ENCODE results near the gene SLC6A1. TPM values are rescaled to one million over a fixed set of nuclear protein-coding genes. Genes with fewer than 3 reads are reported as not detected.

SLC6A1 gene
- total RNA-seq, 2 experiments from 2014 or later, result not detected

- no peaks in the 10 kb centered on the region for H4K20me1 ChIP-seq (ENCODE audit: insufficient read depth, low read length)
- H3K9me2 ChIP-seq (ENCODE audit: insufficient read depth, low read length), result no peaks in the 10 kb centered on the region
- H3K4me2 ChIP-seq (ENCODE audit: low read length), result no peak overlapping the region
- TF ChIP-seq CTCF (conservative IDR thresholded peaks at IDR 0.05; ENCODE audit: low read length) (peak; percentile 87), EZH2phosphoT487 (IDR thresholded peaks at IDR 0.05; ENCODE audit: borderline replicate concordance, low read depth, low read length) (no peak)
- intact Hi-C loops (cut with micrococcal nuclease; ENCODE audit: unreplicated experiment), result loop anchor here (5.0 kb wide), 1 partner anchor 226 kb away; no protein-coding TSS in a partner anchor
- no peak overlapping the region for H3K4me3 ChIP-seq (ENCODE audit: low read depth, low read length, poor library complexity, severe bottlenecking)
- no peaks in the 10 kb centered on the region for H3K36me3 ChIP-seq (ENCODE audit: insufficient read depth, low read length)
- no peak overlapping the region for H3K27ac ChIP-seq (ENCODE audit: low read depth, low read length, poor library complexity, severe bottlenecking)
- no peaks in the 10 kb centered on the region for H3K4me1 ChIP-seq (ENCODE audit: insufficient read depth, low read length, poor library complexity, severe bottlenecking)
- CTCF ChIA-PET (ENCODE audit: unreplicated experiment), result no interaction called here
- peak; percentile 12 for DNase-seq (ENCODE audit: low spot score)
- H3K79me2 ChIP-seq (ENCODE audit: insufficient read depth, low read depth, low read length), result no peaks in the 10 kb centered on the region
- POLR2A ChIA-PET, result interaction anchor here (0.7 kb wide), 1 partner anchor 225 kb away, joined by 3 read pairs; no protein-coding TSS in a partner anchor
- H2AFZ ChIP-seq (ENCODE audit: low read length), result no peak overlapping the region
- BruUV-seq (replicated peaks), result no TSS peak
- no peaks in the 10 kb centered on the region for H3K9me3 ChIP-seq (ENCODE audit: low read length)
Measured at GRCh38 chr3:10983219-10983916, 9.2 kb upstream of the SLC6A1 start.

- Histone ChIP-seq H3K9me2 (ENCODE audit: insufficient read depth, low read length) (no peaks in the 10 kb centered on the region), H3K36me3 (ENCODE audit: insufficient read depth, low read length) (no peaks in the 10 kb centered on the region), H3K4me2 (ENCODE audit: low read length) (no peak overlapping the region), H2AFZ (ENCODE audit: low read length) (no peak overlapping the region), H3K27ac (ENCODE audit: low read depth, low read length, poor library complexity, severe bottlenecking) (no peak overlapping the region), H3K79me2 (ENCODE audit: insufficient read depth, low read depth, low read length) (no peaks in the 10 kb centered on the region), H3K9me3 (ENCODE audit: low read length) (no peaks in the 10 kb centered on the region), H3K4me1 (ENCODE audit: insufficient read depth, low read length, poor library complexity, severe bottlenecking) (no peaks in the 10 kb centered on the region), H4K20me1 (ENCODE audit: insufficient read depth, low read length) (no peaks in the 10 kb centered on the region), H3K4me3 (ENCODE audit: low read depth, low read length, poor library complexity, severe bottlenecking) (no peak overlapping the region)
- intact Hi-C loops (cut with micrococcal nuclease; ENCODE audit: unreplicated experiment), result loop anchor here (5.0 kb wide), 1 partner anchor 227 kb away; no protein-coding TSS in a partner anchor
- BruUV-seq (replicated peaks), result no TSS peak
- no peak for TF ChIP-seq CTCF (conservative IDR thresholded peaks at IDR 0.05; ENCODE audit: low read length)
- TF ChIP-seq EZH2phosphoT487 (IDR thresholded peaks at IDR 0.05; ENCODE audit: borderline replicate concordance, low read depth, low read length), result no peak
- DNase-seq (ENCODE audit: low spot score), result no peak
- CTCF ChIA-PET (ENCODE audit: unreplicated experiment), result no interaction called here
- POLR2A ChIA-PET, result no interaction called here
Measured at GRCh38 chr3:10984371-10984896, 8.1 kb upstream of the SLC6A1 start.

DNA sequence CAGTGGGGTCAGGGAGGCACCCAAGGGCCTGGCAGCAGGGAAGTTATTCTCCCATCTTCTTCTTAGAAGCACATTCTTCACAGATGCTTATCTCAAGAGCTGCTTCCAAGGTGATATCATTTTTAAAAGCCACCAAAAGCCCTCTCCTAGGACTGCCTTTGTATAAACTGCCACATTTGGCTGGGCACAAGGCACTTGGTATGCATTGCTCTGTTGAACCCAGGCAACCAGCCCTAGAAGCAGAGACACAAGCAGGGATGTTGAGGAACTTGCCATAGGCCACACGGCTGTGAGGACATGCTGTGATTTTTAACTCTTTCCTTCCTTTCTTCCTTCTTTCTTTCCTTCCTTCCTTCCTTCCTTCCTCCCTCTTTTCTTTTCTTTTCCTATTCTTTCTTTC, 7.4 kb upstream of the SLC6A1 start:
- no peak for DNase-seq (ENCODE audit: low spot score)
- H3K36me3 ChIP-seq (ENCODE audit: insufficient read depth, low read length), result no peaks in the 10 kb centered on the region
- H3K4me1 ChIP-seq (ENCODE audit: insufficient read depth, low read length, poor library complexity, severe bottlenecking), result no peaks in the 10 kb centered on the region
- H3K79me2 ChIP-seq (ENCODE audit: insufficient read depth, low read depth, low read length), result no peaks in the 10 kb centered on the region
- H2AFZ ChIP-seq (ENCODE audit: low read length), result no peak overlapping the region
- H3K27ac ChIP-seq (ENCODE audit: low read depth, low read length, poor library complexity, severe bottlenecking), result no peak overlapping the region
- intact Hi-C loops (cut with micrococcal nuclease; ENCODE audit: unreplicated experiment), result no loop called here
- H3K4me2 ChIP-seq (ENCODE audit: low read length), result no peak overlapping the region
- no peaks in the 10 kb centered on the region for H3K9me2 ChIP-seq (ENCODE audit: insufficient read depth, low read length)
- no TSS peak for BruUV-seq (replicated peaks)
- no peaks in the 10 kb centered on the region for H4K20me1 ChIP-seq (ENCODE audit: insufficient read depth, low read length)
- H3K4me3 ChIP-seq (ENCODE audit: low read depth, low read length, poor library complexity, severe bottlenecking), result no peak overlapping the region
- H3K9me3 ChIP-seq (ENCODE audit: low read length), result no peaks in the 10 kb centered on the region
- TF ChIP-seq CTCF (conservative IDR thresholded peaks at IDR 0.05; ENCODE audit: low read length) (no peak), EZH2phosphoT487 (IDR thresholded peaks at IDR 0.05; ENCODE audit: borderline replicate concordance, low read depth, low read length) (no peak)
- POLR2A ChIA-PET, result no interaction called here
- CTCF ChIA-PET (ENCODE audit: unreplicated experiment), result no interaction called here
